Stimulated activated CD8-positive, alpha-beta memory T cell treated with anti-CD3 and anti-CD28 coated beads, Interleukin-15, amount 100 ng/mL, for 1 hour (primary cell): ENCODE results near the gene BCL7C.

ENCODE experiments used
- DNase-seq: peaks from one replicate; pipeline ENCODE4 v3.0.0-alpha.2; 2020; ENCODE audit warnings: low read depth

The BCL7C gene

GRCh38 chr16:30922420-30922959 lies 28.6 kb upstream of the BCL7C start:
- peak; percentile 99 for DNase-seq

GRCh38 chr16:30921748-30922419 lies 28.0 kb upstream of the BCL7C start:
- peak; percentile 77 for DNase-seq

- DNase-seq: no peak
Measured at GRCh38 chr16:30921459-30921747, 27.5 kb upstream of the BCL7C start.

GRCh38 chr16:30920891-30921290 lies 27.0 kb upstream of the BCL7C start:
- DNase-seq: no peak

GRCh38 chr16:30918614-30919013 lies 24.7 kb upstream of the BCL7C start:
- no peak for DNase-seq

GRCh38 chr16:30914830-30915229 lies 21.0 kb upstream of the BCL7C start:
- DNase-seq: no peak

GRCh38 chr16:30912794-30913412 lies 19.0 kb upstream of the BCL7C start:
- no peak for DNase-seq

GRCh38 chr16:30910427-30911029 lies 16.7 kb upstream of the BCL7C start:
- no peak for DNase-seq

GRCh38 chr16:30907064-30907463 lies 13.2 kb upstream of the BCL7C start:
- DNase-seq: no peak

- no peak for DNase-seq
Measured at GRCh38 chr16:30904114-30904780, 10.4 kb upstream of the BCL7C start.

GRCh38 chr16:30903596-30903995 lies 9.7 kb upstream of the BCL7C start:
- DNase-seq: no peak

GRCh38 chr16:30903002-30903401 lies 9.1 kb upstream of the BCL7C start:
- DNase-seq: no peak

- no peak for DNase-seq
Measured at GRCh38 chr16:30902029-30902972, 8.4 kb upstream of the BCL7C start.

GRCh38 chr16:30901201-30902028 lies 7.5 kb upstream of the BCL7C start:
- no peak for DNase-seq

- no peak for DNase-seq
Measured at GRCh38 chr16:30900588-30900987, 6.7 kb upstream of the BCL7C start.

- no peak for DNase-seq
Measured at GRCh38 chr16:30899794-30900193, 5.9 kb upstream of the BCL7C start.

GRCh38 chr16:30896889-30897733 lies 3.2 kb upstream of the BCL7C start:
- DNase-seq: peak; percentile 56

- DNase-seq: no peak
Measured at GRCh38 chr16:30896261-30896888, 2.5 kb upstream of the BCL7C start, which contains the start of gene CTF1. TSS of gene CTF1 (plus strand) at chr16:30896614. CDS start at chr16:30896644, 30 bp downstream.

GRCh38 chr16:30895627-30896260 lies 1.9 kb upstream of the BCL7C start:
- DNase-seq: no peak
